Measurements from ENCODE around the gene NECTIN1. TPM values are rescaled to one million over a fixed set of nuclear protein-coding genes. Genes with fewer than 3 reads are reported as not detected.
A peak's percentile ranks its signal among the peaks of the same experiment; 100 is the strongest.

Gene NECTIN1
- total RNA-seq, 1 donor from 2014 or later = 19.5 TPM

DNA sequence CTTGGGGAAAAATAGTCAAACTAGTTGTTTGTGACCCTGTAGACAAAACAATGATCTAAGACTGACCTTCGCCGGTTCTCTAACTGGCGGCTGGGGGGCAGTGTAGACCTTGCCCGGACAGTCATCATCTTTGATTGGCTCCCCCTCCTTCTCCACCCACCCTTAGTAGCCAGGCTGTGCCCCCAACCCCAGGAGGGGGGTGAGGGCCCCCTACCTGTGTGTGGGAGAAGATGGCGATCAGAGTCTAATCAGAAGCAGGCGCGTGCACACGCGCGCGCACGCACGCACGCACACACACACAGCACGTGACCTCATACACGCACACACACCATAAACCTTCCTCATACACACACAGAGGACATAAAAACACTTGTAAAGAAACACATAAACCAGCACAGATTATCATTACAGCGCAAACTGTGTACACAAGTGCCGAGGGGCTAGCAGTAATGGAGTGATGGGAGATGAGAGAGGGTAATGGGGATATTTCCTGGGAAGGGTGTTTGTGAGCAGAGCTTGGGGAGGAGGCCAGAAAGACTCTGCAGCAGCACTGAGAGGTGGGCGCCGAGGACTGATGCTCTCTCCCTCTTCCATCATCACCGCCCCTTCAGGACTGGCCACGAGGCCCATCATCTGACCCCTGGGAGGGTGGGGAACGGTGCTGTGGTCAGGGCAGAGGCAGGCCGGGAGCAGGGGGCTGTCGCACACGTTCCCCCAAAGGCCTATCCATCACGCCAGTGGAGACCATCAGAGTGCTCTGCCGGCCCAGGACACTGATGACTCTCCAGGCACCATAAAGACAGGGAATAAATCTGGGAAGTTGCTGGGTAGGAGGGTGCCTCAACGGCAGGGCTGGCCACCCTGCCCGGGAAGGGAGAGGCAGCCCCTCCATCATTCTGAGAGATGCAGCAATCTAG is 12.2 kb downstream of the NECTIN1 start:
- H3K36me3 Mint-ChIP-seq = peaks cover 3% of the 10 kb centered on the region
- peak overlapping the region; percentile 98 for H3K27ac Mint-ChIP-seq
- Histone ChIP-seq H4K20me1 (ENCODE audit: low read depth) (peaks cover 100% of the 10 kb centered on the region), H3K9me3 (ENCODE audit: low read depth) (no peaks in the 10 kb centered on the region), H3F3A (ENCODE audit: low read depth) (peaks cover 23% of the 10 kb centered on the region), H3K79me2 (ENCODE audit: low read depth) (peaks cover 99% of the 10 kb centered on the region), H3K4me3 (no peak overlapping the region), H2AFZ (replicated peaks) (no peak overlapping the region), H3K27ac (peak overlapping the region; percentile 79), H3K27me3 (no peaks in the 10 kb centered on the region), H3K36me3 (no peaks in the 10 kb centered on the region), H3K4me1 (peaks cover 84% of the 10 kb centered on the region), H3K4me2 (peak overlapping the region; percentile 72), H3K9ac (no peak overlapping the region)
- H3K4me1 Mint-ChIP-seq = peaks cover 87% of the 10 kb centered on the region
- no peaks in the 10 kb centered on the region for H3K9me3 Mint-ChIP-seq
- peak overlapping the region; percentile 63 for H3K4me3 Mint-ChIP-seq
- H3K27me3 Mint-ChIP-seq (ENCODE audit: insufficient read depth, low read depth) = no peaks in the 10 kb centered on the region
- DNase-seq (ENCODE audit: low spot score) = no peak
- TF ChIP-seq EZH2 (IDR thresholded peaks at IDR 0.05) = no peak
- TF ChIP-seq EZH2phosphoT487 (IDR thresholded peaks at IDR 0.05) = no peak
- TF ChIP-seq, protein P1, sequence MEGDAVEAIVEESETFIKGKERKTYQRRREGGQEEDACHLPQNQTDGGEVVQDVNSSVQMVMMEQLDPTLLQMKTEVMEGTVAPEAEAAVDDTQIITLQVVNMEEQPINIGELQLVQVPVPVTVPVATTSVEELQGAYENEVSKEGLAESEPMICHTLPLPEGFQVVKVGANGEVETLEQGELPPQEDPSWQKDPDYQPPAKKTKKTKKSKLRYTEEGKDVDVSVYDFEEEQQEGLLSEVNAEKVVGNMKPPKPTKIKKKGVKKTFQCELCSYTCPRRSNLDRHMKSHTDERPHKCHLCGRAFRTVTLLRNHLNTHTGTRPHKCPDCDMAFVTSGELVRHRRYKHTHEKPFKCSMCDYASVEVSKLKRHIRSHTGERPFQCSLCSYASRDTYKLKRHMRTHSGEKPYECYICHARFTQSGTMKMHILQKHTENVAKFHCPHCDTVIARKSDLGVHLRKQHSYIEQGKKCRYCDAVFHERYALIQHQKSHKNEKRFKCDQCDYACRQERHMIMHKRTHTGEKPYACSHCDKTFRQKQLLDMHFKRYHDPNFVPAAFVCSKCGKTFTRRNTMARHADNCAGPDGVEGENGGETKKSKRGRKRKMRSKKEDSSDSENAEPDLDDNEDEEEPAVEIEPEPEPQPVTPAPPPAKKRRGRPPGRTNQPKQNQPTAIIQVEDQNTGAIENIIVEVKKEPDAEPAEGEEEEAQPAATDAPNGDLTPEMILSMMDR (IDR thresholded peaks at IDR 0.05) = no peak

DNA sequence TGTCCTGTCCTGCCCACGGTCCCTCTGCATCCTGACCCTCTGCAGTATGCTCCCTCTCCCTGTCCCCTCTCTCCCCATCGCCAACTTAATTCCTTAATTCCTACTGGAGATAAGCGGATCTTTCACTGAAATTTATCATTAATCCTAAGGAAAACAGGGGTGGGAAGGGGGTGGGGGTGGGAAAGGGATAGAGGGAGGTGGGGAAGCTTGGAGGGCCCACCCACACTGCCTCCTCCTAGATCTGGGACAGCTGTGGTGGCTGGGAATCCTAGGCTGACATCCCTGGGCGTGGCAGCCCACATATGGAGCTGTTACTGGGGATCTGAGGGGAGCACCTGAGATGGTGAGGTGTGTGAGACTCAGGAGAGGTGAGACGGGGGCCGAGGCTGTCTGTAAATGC is 14.4 kb downstream of the NECTIN1 start:
- Mint-ChIP-seq H3K27ac (peak overlapping the region; percentile 63), H3K4me1 (peaks cover 87% of the 10 kb centered on the region), H3K9me3 (no peaks in the 10 kb centered on the region), H3K36me3 (no peaks in the 10 kb centered on the region), H3K4me3 (no peak overlapping the region), H3K27me3 (ENCODE audit: insufficient read depth, low read depth) (no peaks in the 10 kb centered on the region)
- no peaks in the 10 kb centered on the region for H3K27me3 ChIP-seq
- peaks cover 100% of the 10 kb centered on the region for H4K20me1 ChIP-seq (ENCODE audit: low read depth)
- peaks cover 76% of the 10 kb centered on the region for H3K4me1 ChIP-seq
- H2AFZ ChIP-seq (replicated peaks) = no peak overlapping the region
- no peak overlapping the region for H3K9ac ChIP-seq
- H3K4me3 ChIP-seq = no peak overlapping the region
- no peaks in the 10 kb centered on the region for H3K9me3 ChIP-seq (ENCODE audit: low read depth)
- DNase-seq (ENCODE audit: low spot score) = no peak
- H3K36me3 ChIP-seq = no peaks in the 10 kb centered on the region
- H3K4me2 ChIP-seq = peak overlapping the region; percentile 15
- H3F3A ChIP-seq (ENCODE audit: low read depth) = peaks cover 23% of the 10 kb centered on the region
- TF ChIP-seq, protein P1 (IDR thresholded peaks at IDR 0.05) = no peak
- no peak for TF ChIP-seq EZH2 (IDR thresholded peaks at IDR 0.05)
- TF ChIP-seq EZH2phosphoT487 (IDR thresholded peaks at IDR 0.05) = no peak
- H3K27ac ChIP-seq = no peak overlapping the region
- peaks cover 99% of the 10 kb centered on the region for H3K79me2 ChIP-seq (ENCODE audit: low read depth)

DNA sequence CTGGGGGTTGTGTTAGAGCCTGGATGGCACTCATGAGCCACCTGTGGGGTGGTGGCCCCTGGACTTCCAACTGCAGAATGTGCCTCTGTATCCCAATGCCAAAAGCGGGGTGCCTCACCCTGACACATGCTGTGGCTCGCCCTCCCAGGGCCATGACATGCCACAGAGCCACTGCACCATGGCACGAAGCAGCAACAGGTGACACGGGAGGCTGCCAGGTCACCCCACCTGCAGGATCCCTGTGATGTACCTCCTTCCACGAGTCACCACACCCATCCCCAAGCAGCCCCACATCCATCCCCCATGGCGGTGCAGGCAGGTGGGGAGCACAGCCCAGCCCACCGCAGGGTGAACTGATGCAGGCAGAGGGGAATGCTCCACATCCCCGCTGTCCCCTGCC is 14.8 kb downstream of the NECTIN1 start:
- H3K4me2 ChIP-seq = peak overlapping the region; percentile 62
- Mint-ChIP-seq H3K4me1 (peaks cover 87% of the 10 kb centered on the region), H3K27ac (no peak overlapping the region), H3K36me3 (no peaks in the 10 kb centered on the region), H3K27me3 (ENCODE audit: insufficient read depth, low read depth) (no peaks in the 10 kb centered on the region), H3K4me3 (no peak overlapping the region), H3K9me3 (no peaks in the 10 kb centered on the region)
- peaks cover 99% of the 10 kb centered on the region for H3K79me2 ChIP-seq (ENCODE audit: low read depth)
- no peaks in the 10 kb centered on the region for H3K36me3 ChIP-seq
- DNase-seq (ENCODE audit: low spot score) = no peak
- H3K9me3 ChIP-seq (ENCODE audit: low read depth) = no peaks in the 10 kb centered on the region
- TF ChIP-seq EZH2phosphoT487 (IDR thresholded peaks at IDR 0.05) (no peak), EZH2 (IDR thresholded peaks at IDR 0.05) (no peak)
- TF ChIP-seq, protein P1 (IDR thresholded peaks at IDR 0.05) = no peak
- no peak overlapping the region for H3K9ac ChIP-seq
- H3K27me3 ChIP-seq = no peaks in the 10 kb centered on the region
- H4K20me1 ChIP-seq (ENCODE audit: low read depth) = peaks cover 100% of the 10 kb centered on the region
- H3K27ac ChIP-seq = no peak overlapping the region
- H3K4me3 ChIP-seq = no peak overlapping the region
- peaks cover 79% of the 10 kb centered on the region for H3K4me1 ChIP-seq
- H2AFZ ChIP-seq (replicated peaks) = no peak overlapping the region
- peaks cover 23% of the 10 kb centered on the region for H3F3A ChIP-seq (ENCODE audit: low read depth)

All from neural progenitor cell (in vitro differentiated cells).